HG03520 (cell line): ENCODE measurements around the gene PATZ1.

Source experiments
- ATAC-seq: cut with Tn5 transposase; IDR thresholded peaks from one replicate; pipeline ENCODE4 v1.9.1; 2021; ENCODE audit warnings: mild to moderate bottlenecking, moderate library complexity; ENCODE audit not compliant: unreplicated experiment

Gene PATZ1

DNA sequence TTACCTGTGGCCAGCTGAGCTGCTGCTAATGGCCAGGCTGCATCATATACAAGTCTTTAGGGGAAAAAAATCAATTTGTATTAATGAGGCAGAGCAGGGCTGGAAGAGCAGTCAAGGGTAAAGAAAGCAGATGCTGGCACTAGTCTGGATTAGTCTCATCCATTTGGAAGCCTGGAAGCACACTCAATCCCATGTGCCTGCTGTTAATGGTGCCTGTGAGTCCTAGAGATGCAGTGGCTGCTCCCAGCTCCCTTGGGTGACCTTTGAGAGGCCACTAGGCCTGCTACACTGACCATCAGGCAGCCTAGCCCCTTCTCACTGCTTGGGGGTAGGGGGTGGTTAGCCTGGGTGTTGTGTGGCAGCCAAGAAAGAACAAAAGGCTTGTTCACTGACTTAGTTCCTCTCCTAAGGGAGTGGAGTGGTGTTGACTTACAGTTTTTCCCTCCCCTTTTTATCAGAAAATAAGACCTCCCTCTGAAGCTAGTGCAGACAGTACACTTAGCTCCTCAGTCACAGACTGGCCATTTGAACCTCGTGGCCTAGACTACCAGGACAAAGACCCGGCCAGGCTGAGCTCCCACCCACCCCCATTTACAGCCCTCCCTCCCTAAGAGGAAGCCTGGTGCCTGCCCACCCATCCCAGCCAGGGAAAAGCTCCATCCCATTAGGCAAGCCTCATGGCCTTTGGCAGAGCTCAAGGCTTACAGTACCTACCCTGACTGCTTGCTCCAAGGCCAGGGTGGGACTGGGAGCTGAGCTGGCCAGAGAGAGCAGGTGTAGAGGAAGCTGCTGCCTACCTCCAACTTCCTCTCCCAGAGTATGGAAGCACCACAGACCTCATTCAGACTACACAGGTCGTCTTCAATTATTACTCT, 61.6 kb downstream of the PATZ1 start:
- no peak for ATAC-seq

DNA sequence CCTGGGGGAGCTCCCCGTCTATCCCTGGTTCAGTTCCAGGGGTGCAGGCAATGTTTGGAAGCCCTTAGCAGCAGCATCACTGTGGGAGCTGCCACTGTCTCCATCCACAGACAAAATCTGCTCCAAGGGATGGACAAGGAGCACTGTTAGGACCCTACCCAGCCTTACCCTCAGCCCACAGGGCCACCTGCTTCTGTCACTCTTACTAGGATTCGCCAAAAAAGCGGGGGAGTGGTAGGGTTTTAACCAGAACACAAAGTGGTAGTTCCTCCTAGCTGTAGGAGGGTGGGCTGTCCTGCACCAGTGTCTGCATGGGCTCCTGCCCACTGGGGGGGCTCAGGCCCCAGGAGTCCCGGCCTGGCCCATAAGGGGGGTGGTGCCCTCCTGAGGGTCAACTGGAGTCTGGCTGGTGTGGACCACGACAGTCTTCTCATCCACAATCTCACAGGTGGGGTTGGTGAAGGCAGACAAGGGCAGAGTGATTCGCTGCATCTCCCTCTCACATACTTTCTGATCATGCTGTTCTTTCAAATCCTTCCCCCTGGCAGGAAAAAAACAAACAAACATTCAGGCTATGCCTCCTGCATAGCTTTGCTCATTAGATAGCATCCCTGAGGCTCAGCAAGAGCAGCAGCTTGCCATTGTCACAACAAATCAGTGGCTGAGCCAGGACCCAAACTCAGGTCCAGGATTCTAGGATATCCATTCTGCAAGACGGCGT, 63.2 kb downstream of the PATZ1 start:
- ATAC-seq: no peak

DNA sequence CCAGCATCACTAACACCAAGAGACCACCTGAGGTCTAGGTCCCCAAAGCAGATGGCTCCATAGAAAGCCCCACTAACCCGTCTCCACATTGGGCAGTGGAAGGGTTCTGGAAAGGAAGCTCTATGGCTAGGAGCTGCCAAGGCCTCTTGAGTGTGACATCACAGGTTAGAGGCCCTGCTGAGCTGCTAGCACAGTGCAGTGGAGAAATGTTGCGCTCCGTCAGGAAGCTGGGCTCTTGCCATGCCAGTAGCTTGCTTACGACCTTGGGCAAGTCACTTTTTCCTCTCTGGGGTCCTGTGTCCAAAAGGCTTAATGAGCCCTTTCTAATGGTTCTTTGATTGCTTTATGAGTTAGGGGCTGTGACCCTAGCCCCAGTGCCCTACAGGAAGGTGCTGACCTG, 64.4 kb downstream of the PATZ1 start:
- no peak for ATAC-seq

DNA sequence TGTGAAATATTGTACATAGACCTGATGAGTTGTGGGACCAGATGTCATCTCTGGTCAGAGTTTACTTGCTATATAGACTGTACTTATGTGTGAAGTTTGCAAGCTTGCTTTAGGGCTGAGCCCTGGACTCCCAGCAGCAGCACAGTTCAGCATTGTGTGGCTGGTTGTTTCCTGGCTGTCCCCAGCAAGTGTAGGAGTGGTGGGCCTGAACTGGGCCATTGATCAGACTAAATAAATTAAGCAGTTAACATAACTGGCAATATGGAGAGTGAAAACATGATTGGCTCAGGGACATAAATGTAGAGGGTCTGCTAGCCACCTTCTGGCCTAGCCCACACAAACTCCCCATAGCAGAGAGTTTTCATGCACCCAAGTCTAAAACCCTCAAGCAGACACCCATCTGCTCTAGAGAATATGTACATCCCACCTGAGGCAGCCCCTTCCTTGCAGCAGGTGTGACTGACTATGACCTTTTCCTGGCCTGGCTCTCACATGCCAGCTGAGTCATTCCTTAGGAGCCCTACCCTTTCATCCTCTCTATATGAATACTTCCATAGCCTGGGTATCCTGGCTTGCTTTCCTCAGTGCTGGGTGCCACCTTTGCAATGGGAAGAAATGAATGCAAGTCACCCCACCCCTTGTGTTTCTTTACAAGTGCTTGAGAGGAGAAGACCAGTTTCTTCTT, 66.2 kb downstream of the PATZ1 start:
- ATAC-seq: no peak

DNA sequence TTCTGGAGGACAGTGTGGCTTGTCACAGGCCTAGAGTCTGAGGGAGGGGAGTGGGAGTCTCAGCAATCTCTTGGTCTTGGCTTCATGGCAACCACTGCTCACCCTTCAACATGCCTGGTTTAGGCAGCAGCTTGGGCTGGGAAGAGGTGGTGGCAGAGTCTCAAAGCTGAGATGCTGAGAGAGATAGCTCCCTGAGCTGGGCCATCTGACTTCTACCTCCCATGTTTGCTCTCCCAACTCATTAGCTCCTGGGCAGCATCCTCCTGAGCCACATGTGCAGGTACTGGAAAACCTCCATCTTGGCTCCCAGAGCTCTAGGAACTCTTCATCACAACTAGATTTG, 66.8 kb downstream of the PATZ1 start:
- no peak for ATAC-seq

DNA sequence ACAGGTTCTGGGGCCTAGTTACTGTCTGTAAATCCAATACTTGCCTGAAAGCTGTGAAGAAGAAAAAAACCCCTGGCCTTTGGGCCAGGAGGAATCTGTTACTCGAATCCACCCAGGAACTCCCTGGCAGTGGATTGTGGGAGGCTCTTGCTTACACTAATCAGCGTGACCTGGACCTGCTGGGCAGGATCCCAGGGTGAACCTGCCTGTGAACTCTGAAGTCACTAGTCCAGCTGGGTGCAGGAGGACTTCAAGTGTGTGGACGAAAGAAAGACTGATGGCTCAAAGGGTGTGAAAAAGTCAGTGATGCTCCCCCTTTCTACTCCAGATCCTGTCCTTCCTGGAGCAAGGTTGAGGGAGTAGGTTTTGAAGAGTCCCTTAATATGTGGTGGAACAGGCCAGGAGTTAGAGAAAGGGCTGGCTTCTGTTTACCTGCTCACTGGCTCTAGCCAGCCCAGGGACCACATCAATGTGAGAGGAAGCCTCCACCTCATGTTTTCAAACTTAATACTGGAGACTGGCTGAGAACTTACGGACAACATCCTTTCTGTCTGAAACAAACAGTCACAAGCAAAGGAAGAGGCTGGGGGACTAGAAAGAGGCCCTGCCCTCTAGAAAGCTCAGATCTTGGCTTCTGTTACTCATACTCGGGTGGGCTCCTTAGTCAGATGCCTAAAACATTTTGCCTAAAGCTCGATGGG, 67.4 kb downstream of the PATZ1 start:
- no peak for ATAC-seq

DNA sequence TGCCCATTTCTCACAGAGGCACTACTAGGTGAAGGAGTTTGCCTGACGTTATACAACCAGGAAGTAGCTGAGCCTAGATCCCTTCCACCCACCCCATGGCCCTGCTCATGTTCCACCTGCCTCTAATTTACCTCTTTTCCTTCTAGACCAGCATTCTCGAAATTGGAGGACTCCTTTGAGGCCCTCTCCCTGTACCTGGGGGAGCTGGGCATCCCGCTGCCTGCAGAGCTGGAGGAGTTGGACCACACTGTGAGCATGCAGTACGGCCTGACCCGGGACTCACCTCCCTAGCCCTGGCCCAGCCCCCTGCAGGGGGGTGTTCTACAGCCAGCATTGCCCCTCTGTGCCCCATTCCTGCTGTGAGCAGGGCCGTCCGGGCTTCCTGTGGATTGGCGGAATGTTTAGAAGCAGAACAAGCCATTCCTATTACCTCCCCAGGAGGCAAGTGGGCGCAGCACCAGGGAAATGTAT, 68.0 kb downstream of the PATZ1 start:
- no peak for ATAC-seq

DNA sequence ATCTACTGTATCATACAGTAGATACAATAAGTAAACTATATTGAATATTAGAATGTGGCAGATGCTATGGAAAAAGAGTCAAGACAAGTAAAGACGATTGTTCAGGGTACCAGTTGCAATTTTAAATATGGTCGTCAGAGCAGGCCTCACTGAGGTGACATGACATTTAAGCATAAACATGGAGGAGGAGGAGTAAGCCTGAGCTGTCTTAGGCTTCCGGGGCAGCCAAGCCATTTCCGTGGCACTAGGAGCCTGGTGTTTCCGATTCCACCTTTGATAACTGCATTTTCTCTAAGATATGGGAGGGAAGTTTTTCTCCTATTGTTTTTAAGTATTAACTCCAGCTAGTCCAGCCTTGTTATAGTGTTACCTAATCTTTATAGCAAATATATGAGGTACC, 68.4 kb downstream of the PATZ1 start:
- ATAC-seq: no peak

DNA sequence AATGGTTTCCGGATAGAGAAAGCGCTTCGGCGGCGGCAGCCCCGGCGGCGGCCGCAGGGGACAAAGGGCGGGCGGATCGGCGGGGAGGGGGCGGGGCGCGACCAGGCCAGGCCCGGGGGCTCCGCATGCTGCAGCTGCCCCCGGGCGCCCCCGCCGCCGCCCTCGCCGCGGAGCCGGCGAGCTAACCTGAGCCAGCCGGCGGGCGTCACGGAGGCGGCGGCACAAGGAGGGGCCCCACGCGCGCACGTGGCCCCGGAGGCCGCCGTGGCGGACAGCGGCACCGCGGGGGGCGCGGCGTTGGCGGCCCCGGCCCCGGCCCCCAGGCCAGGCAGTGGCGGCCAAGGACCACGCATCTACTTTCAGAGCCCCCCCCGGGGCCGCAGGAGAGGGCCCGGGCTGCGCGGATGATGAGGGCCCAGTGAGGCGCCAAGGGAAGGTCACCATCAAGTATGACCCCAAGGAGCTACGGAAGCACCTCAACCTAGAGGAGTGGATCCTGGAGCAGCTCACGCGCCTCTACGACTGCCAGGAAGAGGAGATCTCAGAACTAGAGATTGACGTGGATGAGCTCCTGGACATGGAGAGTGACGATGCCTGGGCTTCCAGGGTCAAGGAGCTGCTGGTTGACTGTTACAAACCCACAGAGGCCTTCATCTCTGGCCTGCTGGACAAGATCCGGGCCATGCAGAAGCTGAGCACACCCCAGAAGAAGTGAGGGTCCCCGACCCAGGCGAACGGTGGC, 69.5 kb downstream of the PATZ1 start:
- ATAC-seq: no peak
